A549 (cell line): ENCODE data around the gene MAST2. TPM values are rescaled to one million over a fixed set of nuclear protein-coding genes. Genes with fewer than 3 reads are reported as not detected.

Experiments
- ATAC-seq, 2 experiments: fragments of 200-7000 bp in 1 of 2; fragments of >200 bp in 1 of 2; cut with Nextera tagmentation in 1 of 2; cut with Tn5 transposase in 1 of 2; 3 replicates each; pipeline versions ENCODE4 v1.8.0 to v1.9.1; 2018 to 2020; ENCODE audit warnings: mild to moderate bottlenecking in 1 of 2, moderate library complexity in 1 of 2
- CTCF ChIA-PET: fragments of 300-600 bp; sonication (Branson Sonifier 250); formaldehyde crosslinking; extraction: SDS; loops from one replicate; lab custom pipeline; 2021; ENCODE audit warnings: antibody characterized with exemption, inconsistent platforms; lab: Yijun Ruan, JAX
- POLR2A ChIA-PET: fragments of 350-600 bp; formaldehyde crosslinking; extraction: SDS; loops from one replicate; lab custom pipeline; 2021; ENCODE audit warnings: antibody characterized with exemption, inconsistent platforms; lab: Yijun Ruan, JAX
- DNase-seq, 2 experiments: peaks; one replicate each; pipeline versions ENCODE4 v3.0.0 to v3.0.0-alpha.2; 2011 to 2016; ENCODE audit warnings: low read depth in 1 of 2, low spot score in 1 of 2
- FAIRE-seq: peaks from 2 replicates; lab custom pipeline; 2011; peaks lifted over from hg19 to GRCh38; lab: Jason Lieb, UNC
- H3K27ac ChIP-seq, 2 experiments: fragments of >200 bp; sonication (Bioruptor Twin); formaldehyde crosslinking; 3 replicates each; pipeline ENCODE4 v1.5.1; 2016 to 2017
- H3K4me1 ChIP-seq: fragments of >200 bp; sonication (Bioruptor Twin); formaldehyde crosslinking; 3 replicates; pipeline ENCODE4 v1.6.1; 2016
- H3K4me2 ChIP-seq: fragments of >200 bp; sonication (Bioruptor Twin); formaldehyde crosslinking; 3 replicates; pipeline ENCODE4 v1.6.1; 2016
- H3K4me3 ChIP-seq: fragments of >200 bp; sonication (Bioruptor Twin); formaldehyde crosslinking; 3 replicates; pipeline ENCODE4 v1.5.1; 2016
- H3K9me3 ChIP-seq: fragments of >200 bp; sonication (Bioruptor Twin); formaldehyde crosslinking; 3 replicates; pipeline ENCODE4 v1.6.1; 2016
- CBX8 ChIP-seq: fragments of 200-600 bp; sonication (generic); IDR thresholded peaks from 2 replicates; pipeline ENCODE4 v1.6.1; 2016
- CHD4 ChIP-seq: fragments of 200-600 bp; sonication (generic); IDR thresholded peaks from 2 replicates; pipeline ENCODE4 v1.6.1; 2016; ENCODE audit warnings: antibody characterized with exemption, mild to moderate bottlenecking, borderline replicate concordance
- EHF ChIP-seq: fragments of 250-450 bp; sonication (Bioruptor Pico); IDR thresholded peaks from 2 replicates; pipeline ENCODE4 v1.5.0; 2020; ENCODE audit warnings: mild to moderate bottlenecking
- ESRRA ChIP-seq: fragments of 150-350 bp; IDR thresholded peaks from 2 replicates; pipeline ENCODE4 v1.6.1; 2014; ENCODE audit warnings: mild to moderate bottlenecking, low read length, borderline replicate concordance
- HDAC2 ChIP-seq: fragments of 200-600 bp; sonication (generic); IDR thresholded peaks from 2 replicates; pipeline ENCODE4 v1.6.1; 2016
- HES2 ChIP-seq: fragments of >200 bp; sonication (Bioruptor Twin); formaldehyde crosslinking; IDR thresholded peaks from 2 replicates; pipeline ENCODE4 v1.6.1; 2016
- HOXA7 ChIP-seq: fragments of 250-450 bp; sonication (Bioruptor Pico); IDR thresholded peaks from 2 replicates; pipeline ENCODE4 v1.5.0; 2020; ENCODE audit warnings: mild to moderate bottlenecking, moderate library complexity
- HOXB13 ChIP-seq: fragments of 250-450 bp; sonication (Bioruptor Pico); IDR thresholded peaks from 2 replicates; pipeline ENCODE4 v1.5.0; 2020; ENCODE audit warnings: low read depth, mild to moderate bottlenecking, moderate library complexity
- JUN ChIP-seq, 2 experiments: fragments of >200 bp; sonication (Bioruptor Twin); formaldehyde crosslinking; IDR thresholded peaks; 2 replicates in 1 of 2; 3 replicates in 1 of 2; pipeline ENCODE4 v1.6.1; 2016 to 2017
- MAX ChIP-seq: IDR thresholded peaks from 2 replicates; pipeline ENCODE4 v1.6.1; 2012
- MAZ ChIP-seq: fragments of 150-350 bp; IDR thresholded peaks from 2 replicates; pipeline ENCODE4 v1.6.1; 2014; ENCODE audit warnings: antibody characterized with exemption, low read depth, low read length, borderline replicate concordance
- MYC ChIP-seq: IDR thresholded peaks from 2 replicates; pipeline ENCODE4 v1.6.1; 2012; ENCODE audit warnings: mild to moderate bottlenecking, inconsistent platforms, low read length, improper control_type of control experiment, borderline replicate concordance
- NR3C1 ChIP-seq: fragments of >200 bp; sonication (Bioruptor Twin); formaldehyde crosslinking; IDR thresholded peaks from 3 replicates; pipeline ENCODE4 v1.6.1; 2017
- POLR2A ChIP-seq: IDR thresholded peaks from 2 replicates; pipeline ENCODE4 v1.6.1; 2012; ENCODE audit warnings: mild to moderate bottlenecking, low read length
- RFX5 ChIP-seq: fragments of 450-650 bp; IDR thresholded peaks from 2 replicates; pipeline ENCODE4 v1.7.1; 2014; ENCODE audit warnings: antibody characterized with exemption, mild to moderate bottlenecking, moderate library complexity
- SMC3 ChIP-seq: fragments of >200 bp; sonication (Bioruptor Twin); formaldehyde crosslinking; IDR thresholded peaks from 3 replicates; pipeline ENCODE4 v1.6.1; 2018; ENCODE audit warnings: inconsistent platforms
- SREBF2 ChIP-seq: fragments of 450-650 bp; IDR thresholded peaks from 2 replicates; pipeline ENCODE4 v1.6.1; 2014; ENCODE audit warnings: mild to moderate bottlenecking, moderate library complexity
- USF2 ChIP-seq: fragments of 450-650 bp; IDR thresholded peaks from 2 replicates; pipeline ENCODE4 v1.6.1; 2014; ENCODE audit warnings: antibody characterized with exemption
- ZNF302 ChIP-seq: fragments of 250-450 bp; sonication (Bioruptor Pico); IDR thresholded peaks from 2 replicates; pipeline ENCODE4 v1.9.0; 2021; ENCODE audit warnings: inconsistent platforms, mild to moderate bottlenecking, moderate library complexity
- WGBS: methylation state at CpG from one replicate; pipeline ENCODE4 v1.1.6; 2017; ENCODE audit errors: missing lambda C conversion rate; 5-methylcytosine and 5-hydroxymethylcytosine counted together
- polyA plus RNA-seq, 4 experiments: library from polyadenylated mRNA; depleted of rRNA in 3 of 4; stranded (reverse); fragments of >200 nt; fragmentation: RNase III in 1 of 4; extraction: RNeasy Plus Mini Kit Qiagen cat#74134 plus additional on column Dnase treatment in 1 of 4; gene quantifications; 2 replicates in 3 of 4; 3 replicates in 1 of 4; pipeline ENCODE4 v1.2.3, GENCODE V29; 2011 to 2017
- TF ChIP-seq, protein P1 (sequence below): fragments of 200-600 bp; sonication (generic); IDR thresholded peaks from 2 replicates; pipeline ENCODE4 v1.6.1; 2016; ENCODE audit warnings: antibody characterized with exemption, mild to moderate bottlenecking, moderate library complexity

The MAST2 gene
- polyA plus RNA-seq, 2 of the 4 experiments (the other 2 are of a cell fraction) = 19.3 to 20.5 TPM

DNA sequence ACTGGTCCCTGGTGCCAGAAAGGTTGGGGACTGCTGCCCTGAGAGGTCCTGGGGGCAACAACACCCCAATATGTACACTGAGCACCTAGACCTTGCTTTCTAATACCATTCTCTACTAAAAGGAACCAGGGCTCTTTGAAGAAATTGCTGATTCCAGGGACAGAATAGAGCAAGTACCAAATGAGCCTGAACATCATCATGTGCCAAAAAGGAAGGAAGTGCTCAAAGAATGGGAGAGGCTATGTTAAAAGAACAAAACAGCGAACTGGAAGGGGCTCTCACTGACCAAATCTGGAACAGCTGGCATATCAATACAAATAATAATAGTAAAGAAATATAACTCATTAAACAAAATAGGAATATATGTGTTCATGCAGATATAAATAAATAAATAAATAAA is 278.2 kb downstream of the MAST2 start:
- POLR2A ChIA-PET = no interaction called here
- peaks cover 5% of the 10 kb centered on the region; the same call in 2 of the 3 replicates for H3K4me1 ChIP-seq
- ATAC-seq = no peak
- H3K9me3 ChIP-seq = no peaks in the 10 kb centered on the region
- H3K4me2 ChIP-seq = no peak overlapping the region
- H3K27ac ChIP-seq = no peak overlapping the region
- no peak for DNase-seq
- no peak for FAIRE-seq
- no peak overlapping the region for H3K4me3 ChIP-seq
- 94% methylated on average over 1 of the region's 1 CpG for WGBS
- TF ChIP-seq, protein P1, sequence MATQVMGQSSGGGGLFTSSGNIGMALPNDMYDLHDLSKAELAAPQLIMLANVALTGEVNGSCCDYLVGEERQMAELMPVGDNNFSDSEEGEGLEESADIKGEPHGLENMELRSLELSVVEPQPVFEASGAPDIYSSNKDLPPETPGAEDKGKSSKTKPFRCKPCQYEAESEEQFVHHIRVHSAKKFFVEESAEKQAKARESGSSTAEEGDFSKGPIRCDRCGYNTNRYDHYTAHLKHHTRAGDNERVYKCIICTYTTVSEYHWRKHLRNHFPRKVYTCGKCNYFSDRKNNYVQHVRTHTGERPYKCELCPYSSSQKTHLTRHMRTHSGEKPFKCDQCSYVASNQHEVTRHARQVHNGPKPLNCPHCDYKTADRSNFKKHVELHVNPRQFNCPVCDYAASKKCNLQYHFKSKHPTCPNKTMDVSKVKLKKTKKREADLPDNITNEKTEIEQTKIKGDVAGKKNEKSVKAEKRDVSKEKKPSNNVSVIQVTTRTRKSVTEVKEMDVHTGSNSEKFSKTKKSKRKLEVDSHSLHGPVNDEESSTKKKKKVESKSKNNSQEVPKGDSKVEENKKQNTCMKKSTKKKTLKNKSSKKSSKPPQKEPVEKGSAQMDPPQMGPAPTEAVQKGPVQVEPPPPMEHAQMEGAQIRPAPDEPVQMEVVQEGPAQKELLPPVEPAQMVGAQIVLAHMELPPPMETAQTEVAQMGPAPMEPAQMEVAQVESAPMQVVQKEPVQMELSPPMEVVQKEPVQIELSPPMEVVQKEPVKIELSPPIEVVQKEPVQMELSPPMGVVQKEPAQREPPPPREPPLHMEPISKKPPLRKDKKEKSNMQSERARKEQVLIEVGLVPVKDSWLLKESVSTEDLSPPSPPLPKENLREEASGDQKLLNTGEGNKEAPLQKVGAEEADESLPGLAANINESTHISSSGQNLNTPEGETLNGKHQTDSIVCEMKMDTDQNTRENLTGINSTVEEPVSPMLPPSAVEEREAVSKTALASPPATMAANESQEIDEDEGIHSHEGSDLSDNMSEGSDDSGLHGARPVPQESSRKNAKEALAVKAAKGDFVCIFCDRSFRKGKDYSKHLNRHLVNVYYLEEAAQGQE = no peak
- TF ChIP-seq JUN (IDR thresholded peaks at IDR 0.05) (no peak), MYC (no peak), HOXA7 (CRISPR knock-in tag) (no peak), SMC3 (no peak), HES2 (no peak), ZNF302 (CRISPR knock-in tag) (no peak), MAX (no peak), CBX8 (no peak), HDAC2 (no peak), CHD4 (no peak), RFX5 (no peak)
- CTCF ChIA-PET = no interaction called here

DNA sequence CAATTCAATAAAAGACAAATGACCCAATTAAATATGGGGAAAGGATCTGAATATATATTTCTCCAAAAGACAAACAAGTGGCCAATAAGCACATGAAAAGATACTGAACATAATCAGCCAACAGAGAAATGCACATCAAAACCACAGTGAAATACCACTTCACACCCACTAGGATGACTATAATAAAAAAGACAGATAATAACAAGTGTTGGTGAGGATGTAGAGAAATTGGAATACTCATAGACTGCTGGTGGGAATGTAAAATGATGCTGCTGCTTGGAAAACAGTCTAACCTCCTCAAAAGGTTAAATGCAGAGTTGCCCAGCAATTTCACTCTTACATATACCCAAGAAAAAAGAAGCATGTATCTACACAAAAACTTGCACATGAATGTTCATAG is 280.2 kb downstream of the MAST2 start:
- no peak overlapping the region for H3K4me2 ChIP-seq
- no peak overlapping the region for H3K4me3 ChIP-seq
- DNase-seq (no peak), ATAC-seq (no peak)
- H3K9me3 ChIP-seq = no peaks in the 10 kb centered on the region
- CTCF ChIA-PET = no interaction called here
- H3K4me1 ChIP-seq = peaks cover 5% of the 10 kb centered on the region; the same call in 2 of the 3 replicates
- no peak for TF ChIP-seq JUN (IDR thresholded peaks at IDR 0.05)
- TF ChIP-seq CHD4 = no peak
- TF ChIP-seq NR3C1 = no peak
- TF ChIP-seq USF2 = no peak
- no peak for TF ChIP-seq SREBF2
- TF ChIP-seq POLR2A = no peak
- no peak for TF ChIP-seq HOXB13 (CRISPR knock-in tag)
- TF ChIP-seq MAZ = no peak
- no peak for TF ChIP-seq EHF (CRISPR knock-in tag)
- no peak for TF ChIP-seq ESRRA
- no peak for TF ChIP-seq HOXA7 (CRISPR knock-in tag)
- TF ChIP-seq, all 56 proteins: peak for 0
- POLR2A ChIA-PET = no interaction called here
- no peak overlapping the region; a peak in 1 of 6 replicates for H3K27ac ChIP-seq
- FAIRE-seq = no peak
